Testis (tissue), 3 donors: Measurements from ENCODE around the gene PON1. TPM values are rescaled to one million over a fixed set of nuclear protein-coding genes. Genes with fewer than 3 reads are reported as not detected.

Experiments used
- DNase-seq: peaks from one replicate; pipeline ENCODE4 v3.0.0-alpha.2; 2019
- H3K27ac ChIP-seq, 2 donors: fragments of 200-600 bp; sonication (generic); one replicate each; pipeline ENCODE4 v1.5.1; 2019
- H3K27me3 ChIP-seq: fragments of 200-600 bp; sonication (generic); one replicate; pipeline ENCODE4 v1.5.1; 2019
- H3K36me3 ChIP-seq: fragments of 200-600 bp; sonication (generic); one replicate; pipeline ENCODE4 v1.5.1; 2017; ENCODE audit warnings: low read depth; ENCODE audit errors: missing control alignments
- H3K4me1 ChIP-seq: fragments of 200-600 bp; sonication (generic); one replicate; pipeline ENCODE4 v1.5.1; 2019
- H3K4me3 ChIP-seq, 2 donors: fragments of 200-600 bp; sonication (generic); one replicate each; pipeline ENCODE4 v1.5.1; 2017 to 2019
- H3K9me3 ChIP-seq: fragments of 200-600 bp; sonication (generic); one replicate; pipeline ENCODE4 v1.5.1; 2017
- POLR2A ChIP-seq: fragments of 450-650 bp; IDR thresholded peaks from one replicate; pipeline ENCODE4 v1.6.1; 2017; ENCODE audit warnings: antibody characterized with exemption, mild to moderate bottlenecking, moderate library complexity
- WGBS, 2 donors: methylation state at CpG; one replicate each; pipeline ENCODE4 v1.1.5; 2018; 5-methylcytosine and 5-hydroxymethylcytosine counted together
- intact Hi-C: fragments of 100-400 bp; cut with DNase I; formaldehyde crosslinking; loops from one replicate; pipeline ENCODE4 v1.15.1; 2023; ENCODE audit warnings: low total_unique reads
- polyA plus RNA-seq: library from polyadenylated mRNA; stranded (reverse); fragments of 350-450 nt; fragmentation: Illumina TruSeq; extraction: RNeasy Lipid Tissue Mini Kit (QIAGEN cat#74804); gene quantifications from one replicate; pipeline ENCODE4 v1.2.3, GENCODE V29; 2014; ENCODE audit warnings: low read depth, low replicate concordance; ENCODE audit not compliant: insufficient read depth
- total RNA-seq, 2 donors: library from RNA; depleted of rRNA; stranded (reverse); fragments of >200 nt; gene quantifications; one replicate each; pipeline ENCODE4 v1.2.3, GENCODE V29; 2016
- TF ChIP-seq, protein P1 (sequence below), 3 experiments: fragments of 450-650 bp in 2 of 3; fragments of 200-600 bp in 1 of 3; sonication (generic) in 1 of 3; IDR thresholded peaks; one replicate each; pipeline ENCODE4 v1.5.1; 2016 to 2019; ENCODE audit warnings: antibody characterized with exemption in 3 of 3, mild to moderate bottlenecking in 2 of 3, moderate library complexity in 1 of 3

The PON1 gene
- total and polyA plus RNA-seq, 3 donors from 2014 or later: 0.12 to 1.2 (median 0.61) TPM

- no peak for DNase-seq
- Histone ChIP-seq H3K9me3 (no peaks in the 10 kb centered on the region), H3K27ac (no peak overlapping the region), H3K4me1 (no peaks in the 10 kb centered on the region), H3K4me3 (no peak overlapping the region), H3K36me3 (no peaks in the 10 kb centered on the region), H3K27me3 (no peaks in the 10 kb centered on the region)
- intact Hi-C loops: no loop called here
- TF ChIP-seq, protein P1, sequence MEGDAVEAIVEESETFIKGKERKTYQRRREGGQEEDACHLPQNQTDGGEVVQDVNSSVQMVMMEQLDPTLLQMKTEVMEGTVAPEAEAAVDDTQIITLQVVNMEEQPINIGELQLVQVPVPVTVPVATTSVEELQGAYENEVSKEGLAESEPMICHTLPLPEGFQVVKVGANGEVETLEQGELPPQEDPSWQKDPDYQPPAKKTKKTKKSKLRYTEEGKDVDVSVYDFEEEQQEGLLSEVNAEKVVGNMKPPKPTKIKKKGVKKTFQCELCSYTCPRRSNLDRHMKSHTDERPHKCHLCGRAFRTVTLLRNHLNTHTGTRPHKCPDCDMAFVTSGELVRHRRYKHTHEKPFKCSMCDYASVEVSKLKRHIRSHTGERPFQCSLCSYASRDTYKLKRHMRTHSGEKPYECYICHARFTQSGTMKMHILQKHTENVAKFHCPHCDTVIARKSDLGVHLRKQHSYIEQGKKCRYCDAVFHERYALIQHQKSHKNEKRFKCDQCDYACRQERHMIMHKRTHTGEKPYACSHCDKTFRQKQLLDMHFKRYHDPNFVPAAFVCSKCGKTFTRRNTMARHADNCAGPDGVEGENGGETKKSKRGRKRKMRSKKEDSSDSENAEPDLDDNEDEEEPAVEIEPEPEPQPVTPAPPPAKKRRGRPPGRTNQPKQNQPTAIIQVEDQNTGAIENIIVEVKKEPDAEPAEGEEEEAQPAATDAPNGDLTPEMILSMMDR (IDR thresholded peaks at IDR 0.05): no peak
- TF ChIP-seq POLR2A: no peak
- 64 to 69% methylated on average over 3 of the region's 3 CpGs for WGBS, 2 donors
Observed at GRCh38 chr7:95338832-95339231, 14.5 kb upstream of the PON1 start.

- H3K27ac ChIP-seq: no peak overlapping the region
- no peaks in the 10 kb centered on the region for H3K27me3 ChIP-seq
- no peak overlapping the region for H3K4me3 ChIP-seq
- no peaks in the 10 kb centered on the region for H3K9me3 ChIP-seq
- intact Hi-C loops: no loop called here
- no peaks in the 10 kb centered on the region for H3K36me3 ChIP-seq
- no peak for DNase-seq
- TF ChIP-seq POLR2A: no peak
- TF ChIP-seq, protein P1 (IDR thresholded peaks at IDR 0.05): no peak
- H3K4me1 ChIP-seq: no peaks in the 10 kb centered on the region
Observed at GRCh38 chr7:95335093-95335492, 10.8 kb upstream of the PON1 start.

DNA sequence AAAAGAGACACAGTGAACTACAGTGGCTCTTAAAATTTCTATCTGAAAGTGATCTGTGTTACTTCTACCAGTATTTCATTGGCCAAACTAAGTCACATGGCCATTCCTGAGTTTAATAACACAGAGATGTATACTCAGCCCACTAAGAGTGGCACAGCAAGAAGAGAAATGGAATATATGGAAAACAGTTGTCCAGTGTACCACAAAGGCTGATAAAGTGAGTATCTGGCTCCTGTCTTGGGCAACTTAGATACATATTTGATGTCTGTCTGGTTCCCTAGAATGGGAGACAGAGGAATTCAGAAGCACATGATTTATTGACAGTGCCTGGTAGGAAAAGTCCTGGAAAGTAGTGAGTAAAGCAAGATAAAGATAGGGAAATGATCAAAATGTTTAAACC is 10.1 kb upstream of the PON1 start:
- Histone ChIP-seq H3K4me3 (no peak overlapping the region), H3K4me1 (no peaks in the 10 kb centered on the region), H3K27ac (no peak overlapping the region), H3K36me3 (no peaks in the 10 kb centered on the region), H3K9me3 (no peaks in the 10 kb centered on the region), H3K27me3 (no peaks in the 10 kb centered on the region)
- no peak for DNase-seq
- TF ChIP-seq POLR2A: no peak
- TF ChIP-seq, protein P1 (IDR thresholded peaks at IDR 0.05): no peak
- intact Hi-C loops: no loop called here

DNA sequence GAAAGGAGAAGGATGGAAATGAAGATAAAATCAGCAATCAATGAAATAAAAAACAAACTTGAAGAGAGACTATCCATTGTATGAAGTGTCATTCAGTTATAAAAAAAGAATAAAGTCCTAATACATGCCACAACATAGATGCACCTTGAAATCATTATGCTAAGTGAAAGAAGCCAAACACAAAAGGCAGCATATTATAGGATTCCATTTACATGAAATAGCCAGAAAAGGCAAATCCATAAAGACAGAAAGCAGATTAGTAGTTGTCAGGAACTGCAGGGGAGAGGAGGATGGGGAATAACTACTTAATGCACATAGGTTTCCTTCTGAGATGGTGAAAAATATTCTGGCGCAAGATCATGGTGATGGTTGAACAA is 6.6 kb upstream of the PON1 start:
- intact Hi-C loops: no loop called here
- TF ChIP-seq, protein P1 (IDR thresholded peaks at IDR 0.05): no peak
- no peak for TF ChIP-seq POLR2A
- Histone ChIP-seq H3K27ac (no peak overlapping the region), H3K9me3 (no peaks in the 10 kb centered on the region), H3K4me3 (no peak overlapping the region), H3K36me3 (no peaks in the 10 kb centered on the region), H3K4me1 (no peaks in the 10 kb centered on the region), H3K27me3 (no peaks in the 10 kb centered on the region)
- 88 to 98% methylated on average over 1 of the region's 1 CpG for WGBS, 2 donors
- DNase-seq: no peak

GRCh38 chr7:95330204-95330960 is 6.0 kb upstream of the PON1 start:
- H3K27ac ChIP-seq: no peak overlapping the region

More at GRCh38 chr7:95330204-95330960, 6.0 kb upstream of the PON1 start:
- H3K27me3 ChIP-seq: no peaks in the 10 kb centered on the region
- TF ChIP-seq, protein P1 (IDR thresholded peaks at IDR 0.05): no peak
- TF ChIP-seq POLR2A: no peak
- no peak overlapping the region for H3K4me3 ChIP-seq
- no peaks in the 10 kb centered on the region for H3K36me3 ChIP-seq
- WGBS, 2 donors: 61% methylated on average over 4 of the region's 4 CpGs
- DNase-seq: no peak
- H3K4me1 ChIP-seq: no peaks in the 10 kb centered on the region
- intact Hi-C loops: no loop called here
- no peaks in the 10 kb centered on the region for H3K9me3 ChIP-seq
